LNCAP (cell line): ENCODE results near the gene SEMA3D.

Source experiments
- TF ChIP-seq, protein P1 (sequence below): fragments of 450-650 bp; IDR thresholded peaks from 2 replicates; pipeline ENCODE4 v1.5.1; 2017; ENCODE audit warnings: mild to moderate bottlenecking

Gene SEMA3D

DNA sequence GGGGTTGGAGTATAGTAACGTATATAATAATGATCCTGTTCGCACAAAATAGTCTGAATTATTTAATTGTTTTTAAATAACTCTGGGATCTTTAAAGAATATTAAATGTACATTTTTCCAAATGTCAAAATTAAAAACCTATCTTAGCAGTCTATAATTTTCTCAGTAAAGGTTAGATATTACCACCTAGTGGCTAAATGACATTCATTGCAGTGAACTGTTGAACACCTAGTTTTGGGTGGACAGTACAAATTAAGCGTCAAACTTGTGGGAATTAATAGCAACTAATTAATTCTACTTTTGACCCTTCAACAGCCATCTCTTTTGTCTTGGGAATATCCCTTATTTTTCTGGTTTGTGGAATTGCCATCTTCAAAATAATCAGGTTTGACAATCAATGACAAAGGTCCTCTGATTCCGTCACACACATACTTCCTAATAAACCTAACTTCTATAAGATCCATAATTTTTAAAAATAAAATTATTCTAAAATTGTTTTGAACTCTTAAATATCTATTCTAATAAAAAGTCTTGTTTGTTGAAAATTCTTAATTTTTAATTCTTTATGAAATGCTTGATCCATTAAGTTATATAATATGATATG is 165.7 kb downstream of the SEMA3D start:
- TF ChIP-seq, protein P1, sequence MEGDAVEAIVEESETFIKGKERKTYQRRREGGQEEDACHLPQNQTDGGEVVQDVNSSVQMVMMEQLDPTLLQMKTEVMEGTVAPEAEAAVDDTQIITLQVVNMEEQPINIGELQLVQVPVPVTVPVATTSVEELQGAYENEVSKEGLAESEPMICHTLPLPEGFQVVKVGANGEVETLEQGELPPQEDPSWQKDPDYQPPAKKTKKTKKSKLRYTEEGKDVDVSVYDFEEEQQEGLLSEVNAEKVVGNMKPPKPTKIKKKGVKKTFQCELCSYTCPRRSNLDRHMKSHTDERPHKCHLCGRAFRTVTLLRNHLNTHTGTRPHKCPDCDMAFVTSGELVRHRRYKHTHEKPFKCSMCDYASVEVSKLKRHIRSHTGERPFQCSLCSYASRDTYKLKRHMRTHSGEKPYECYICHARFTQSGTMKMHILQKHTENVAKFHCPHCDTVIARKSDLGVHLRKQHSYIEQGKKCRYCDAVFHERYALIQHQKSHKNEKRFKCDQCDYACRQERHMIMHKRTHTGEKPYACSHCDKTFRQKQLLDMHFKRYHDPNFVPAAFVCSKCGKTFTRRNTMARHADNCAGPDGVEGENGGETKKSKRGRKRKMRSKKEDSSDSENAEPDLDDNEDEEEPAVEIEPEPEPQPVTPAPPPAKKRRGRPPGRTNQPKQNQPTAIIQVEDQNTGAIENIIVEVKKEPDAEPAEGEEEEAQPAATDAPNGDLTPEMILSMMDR, result peak; percentile 60

DNA sequence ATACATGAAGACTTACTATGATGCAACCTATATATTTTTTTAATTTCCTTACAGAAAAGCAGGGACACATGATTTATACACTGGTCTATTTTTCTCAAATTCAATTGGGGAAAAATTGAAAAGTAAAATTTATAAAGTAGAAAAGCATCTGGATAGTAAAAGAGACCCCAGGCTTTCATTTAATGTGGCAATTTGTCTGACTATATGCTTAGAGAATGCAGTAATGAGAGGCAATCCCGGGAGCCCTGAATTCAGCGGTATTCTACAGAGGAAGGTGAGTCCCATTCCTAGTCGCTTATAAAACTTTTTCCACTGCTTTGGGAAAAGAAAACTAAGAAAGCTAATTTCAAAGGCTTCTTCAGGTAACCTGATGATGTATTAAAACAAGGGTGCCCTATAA is 167.1 kb downstream of the SEMA3D start:
- TF ChIP-seq, protein P1, result no peak

DNA sequence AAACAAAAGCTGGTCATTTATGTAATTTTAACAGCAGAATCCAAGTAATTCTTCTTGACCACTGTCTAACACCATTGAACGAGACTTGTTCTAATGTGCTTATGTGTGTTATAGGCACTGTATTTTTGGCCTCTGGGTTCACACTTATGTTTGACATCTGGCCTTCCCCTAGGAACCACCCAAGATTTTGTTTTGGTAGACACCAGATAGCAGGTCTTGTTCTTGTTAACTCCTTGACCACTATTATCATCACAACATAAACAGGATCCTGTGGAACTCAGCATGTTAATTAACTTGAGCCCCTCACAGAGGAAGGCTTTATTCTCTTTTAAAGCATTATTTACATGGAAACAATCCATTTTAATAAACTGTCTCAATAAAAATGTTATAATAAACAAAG is 167.7 kb downstream of the SEMA3D start:
- TF ChIP-seq, protein P1, result no peak

DNA sequence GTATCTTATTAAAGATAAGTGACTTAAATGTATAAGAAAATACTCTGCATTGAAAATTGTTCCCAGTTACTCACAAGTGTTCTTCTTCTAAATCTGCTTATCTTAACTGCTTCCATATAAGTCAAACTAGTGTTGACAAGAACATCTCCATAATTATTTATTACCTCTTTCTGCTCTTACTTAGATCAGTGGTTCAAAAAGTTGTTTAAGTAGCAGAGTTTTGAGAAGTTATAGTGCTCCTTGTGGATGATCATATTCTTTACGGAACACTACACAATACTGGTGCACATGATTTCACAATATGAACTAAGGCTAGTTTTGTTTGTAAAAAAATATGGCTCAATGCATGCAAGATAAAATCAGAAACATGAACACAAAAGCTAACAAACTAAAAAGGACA is 168.4 kb downstream of the SEMA3D start:
- TF ChIP-seq, protein P1, result 0 out of 2 replicates have a peak, but pooled peaks have one; percentile 17

DNA sequence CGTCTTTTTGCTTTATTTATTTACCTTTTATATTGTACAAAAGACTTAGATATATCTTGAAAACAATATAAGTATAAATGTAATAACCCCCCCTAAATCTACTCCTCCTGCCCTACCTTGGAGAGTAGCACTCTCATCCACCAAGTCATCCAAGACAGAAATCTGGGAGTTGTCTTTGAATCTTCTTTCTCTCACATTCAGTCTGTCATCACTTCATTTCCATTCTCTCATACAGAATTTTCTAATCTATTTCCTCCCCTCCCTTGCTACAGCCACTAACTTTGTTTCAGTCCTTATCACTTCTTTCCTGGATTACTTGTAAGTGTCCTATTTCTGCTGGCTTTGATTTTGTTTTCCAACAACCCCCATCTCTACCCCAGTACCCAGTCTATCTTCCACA is 170.6 kb downstream of the SEMA3D start:
- TF ChIP-seq, protein P1, result no peak

DNA sequence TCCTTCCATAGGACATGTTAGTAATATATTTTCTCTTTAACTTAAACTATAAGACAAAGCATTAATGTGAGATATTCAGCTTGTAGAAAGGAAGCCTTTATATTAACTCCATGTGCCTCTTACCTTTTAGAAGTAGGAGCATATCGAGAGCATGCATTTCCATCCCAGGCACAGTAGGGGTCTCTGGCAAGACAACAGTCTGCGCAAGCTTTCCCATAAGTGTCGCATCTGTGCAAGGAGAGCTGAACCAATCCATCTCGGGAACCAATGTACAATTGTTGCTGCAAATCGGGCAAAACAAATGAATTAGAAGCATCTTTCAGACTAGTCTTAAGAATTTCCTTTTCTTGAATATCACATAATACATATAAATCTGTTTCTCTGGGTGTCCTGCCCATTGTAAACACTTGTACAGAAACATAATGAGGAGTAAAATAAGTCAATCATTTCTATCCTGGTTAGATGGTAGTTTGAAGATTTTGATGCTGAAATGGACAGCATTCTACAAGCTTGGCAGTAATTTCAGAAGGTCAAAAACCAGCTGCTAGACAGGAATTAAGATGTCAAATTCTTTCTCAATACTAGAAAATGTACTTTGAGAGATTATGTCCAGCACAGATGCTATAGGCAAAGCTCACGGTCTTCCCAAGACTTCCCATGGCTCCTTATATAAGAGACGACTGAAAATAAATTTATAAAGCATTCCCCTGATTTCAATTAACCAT is 171.8 kb downstream of the SEMA3D start:
- TF ChIP-seq, protein P1, result no peak

DNA sequence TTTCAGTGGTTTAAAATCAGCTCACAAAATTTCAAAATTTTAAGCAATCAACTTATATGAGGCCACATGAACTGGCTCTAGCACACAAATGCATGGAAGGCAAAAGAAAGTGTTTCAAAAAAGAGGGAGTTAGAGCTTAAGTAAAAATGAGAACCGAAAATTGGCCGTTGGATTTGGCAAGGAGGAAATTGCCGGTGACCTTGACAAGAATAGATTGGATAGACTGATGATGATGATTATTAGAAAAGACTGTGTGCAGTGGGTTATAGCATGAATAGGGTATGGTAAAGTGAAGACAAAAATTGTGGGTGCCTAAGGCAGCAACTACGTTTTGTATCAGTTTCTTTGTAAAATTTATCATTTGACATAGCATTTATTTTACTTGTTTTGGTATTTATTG is 175.7 kb downstream of the SEMA3D start:
- TF ChIP-seq, protein P1, result no peak
